Suppressor macrophage (primary cell): ENCODE data around the gene KAZN.

Experiments
- DNase-seq, 4 experiments: peaks; one replicate each; pipeline ENCODE4 v3.0.0-alpha.2; 2020 to 2022

KAZN gene

GRCh38 chr1:15045123-15045522 lies 446.6 kb downstream of the KAZN start:
- no peak for DNase-seq

GRCh38 chr1:15046487-15047165 lies 448.1 kb downstream of the KAZN start:
- peak; percentile 73 to 88 (median 84) for DNase-seq

- DNase-seq = no peak
Observed at GRCh38 chr1:15047237-15047636, 448.8 kb downstream of the KAZN start.

DNA sequence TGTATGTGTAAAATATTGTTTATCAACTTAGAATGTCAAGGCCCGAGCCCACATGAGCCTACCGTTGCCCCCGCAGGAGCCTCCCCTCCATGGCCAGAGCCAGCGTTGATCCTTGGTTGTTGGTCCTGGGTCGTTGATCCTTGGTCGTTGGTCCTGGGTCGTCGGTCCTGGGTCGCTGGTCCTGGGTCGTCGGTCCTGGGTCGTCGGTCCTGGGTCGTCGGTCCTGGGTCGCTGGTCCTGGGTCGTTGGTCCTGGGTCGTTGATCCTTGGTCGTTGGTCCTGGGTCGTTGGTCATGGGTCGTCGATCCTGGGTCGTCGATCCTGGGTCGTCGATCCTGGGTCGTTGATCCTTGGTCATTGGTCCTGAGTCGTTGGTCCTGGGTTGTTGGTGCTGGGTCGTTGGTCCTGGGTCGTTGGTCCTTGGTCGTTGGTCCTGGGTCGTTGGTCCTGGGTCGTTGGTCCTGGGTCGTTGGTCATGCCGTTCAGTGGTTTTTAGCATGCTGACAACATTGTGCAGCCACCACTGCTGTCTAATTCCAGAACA lies 450.0 kb downstream of the KAZN start:
- no peak for DNase-seq

DNA sequence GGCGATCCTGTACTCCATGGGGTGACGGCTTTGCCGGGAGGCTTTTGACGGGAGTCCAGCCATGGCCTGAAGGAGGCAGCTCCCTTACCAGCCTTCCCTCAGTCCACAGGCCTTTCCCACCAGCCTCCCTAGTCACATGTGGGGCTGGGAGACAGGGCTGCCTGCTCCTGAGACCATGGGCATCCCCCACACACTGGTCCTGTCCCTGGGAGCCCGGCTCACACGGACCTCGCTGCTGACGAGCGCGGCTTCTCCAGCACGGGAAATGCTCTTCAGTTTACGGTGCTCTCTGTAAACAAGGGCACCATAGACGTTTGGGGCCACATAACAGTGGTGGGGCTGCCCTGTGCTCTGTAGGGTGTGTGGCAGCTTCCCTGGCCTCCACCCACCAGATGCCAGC lies 450.6 kb downstream of the KAZN start:
- DNase-seq = no peak

- DNase-seq = no peak
Observed at GRCh38 chr1:15051882-15052528, 453.5 kb downstream of the KAZN start.

DNA sequence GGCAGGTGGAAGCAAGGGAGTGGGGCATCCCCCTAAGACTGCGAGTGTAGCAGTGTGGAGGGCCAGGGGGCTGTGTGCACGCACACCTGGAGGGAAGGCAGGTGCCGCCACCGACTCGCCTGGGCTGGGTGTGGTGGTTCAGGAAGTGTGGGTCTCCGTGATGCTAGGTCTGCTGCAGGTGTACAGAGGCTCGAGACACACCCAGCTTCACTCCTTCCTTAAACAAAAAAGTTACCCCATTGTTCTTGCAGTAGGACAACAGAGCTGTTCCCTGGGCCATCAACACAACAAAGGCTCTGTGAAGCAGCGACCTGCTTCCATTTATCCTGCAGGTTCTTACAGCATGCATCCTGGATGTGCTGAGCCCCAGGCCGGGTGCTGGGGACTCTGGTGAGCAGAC lies 454.7 kb downstream of the KAZN start:
- no peak for DNase-seq

- DNase-seq = no peak
Observed at GRCh38 chr1:15055736-15056415, 457.4 kb downstream of the KAZN start.

DNA sequence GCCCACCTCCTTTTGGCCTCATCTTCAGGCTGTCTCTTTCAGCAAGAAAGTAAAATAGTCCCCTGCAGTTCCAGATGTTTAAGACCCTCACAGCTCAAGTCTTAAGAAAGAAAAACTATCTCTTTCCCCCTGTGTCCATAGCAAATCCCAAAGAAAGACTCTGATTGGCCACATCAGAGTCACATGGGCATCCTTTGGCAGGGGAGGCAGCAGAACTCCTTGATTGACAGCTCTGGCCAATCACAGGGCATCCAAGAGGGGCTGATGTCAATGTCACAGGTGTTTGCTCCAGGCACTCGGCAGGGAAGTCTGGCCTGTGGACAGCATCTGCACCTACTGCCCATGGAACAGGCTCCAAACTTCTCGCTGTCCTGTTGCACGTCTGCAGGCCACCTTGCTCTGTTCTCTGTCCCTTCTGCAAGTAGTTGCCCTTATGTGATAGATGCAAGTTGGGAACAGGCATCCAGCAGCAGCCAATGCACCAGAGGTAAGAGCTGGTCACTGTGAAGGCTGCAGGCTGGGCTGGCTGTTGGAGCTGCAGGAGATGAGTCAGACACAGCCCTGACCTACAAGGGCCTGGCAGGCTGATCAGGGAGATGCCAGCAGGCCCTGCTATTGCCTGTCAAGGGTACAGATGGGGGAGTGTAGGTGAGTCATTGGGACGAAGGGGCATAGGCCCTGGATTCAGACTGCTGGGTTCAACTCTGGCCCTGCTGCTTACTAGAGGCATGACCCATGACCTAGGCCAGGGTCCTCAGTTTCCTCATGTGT lies 458.2 kb downstream of the KAZN start:
- DNase-seq = no peak

GRCh38 chr1:15057834-15058233 lies 459.3 kb downstream of the KAZN start:
- DNase-seq = no peak

GRCh38 chr1:15058261-15058660 lies 459.8 kb downstream of the KAZN start:
- no peak for DNase-seq

DNA sequence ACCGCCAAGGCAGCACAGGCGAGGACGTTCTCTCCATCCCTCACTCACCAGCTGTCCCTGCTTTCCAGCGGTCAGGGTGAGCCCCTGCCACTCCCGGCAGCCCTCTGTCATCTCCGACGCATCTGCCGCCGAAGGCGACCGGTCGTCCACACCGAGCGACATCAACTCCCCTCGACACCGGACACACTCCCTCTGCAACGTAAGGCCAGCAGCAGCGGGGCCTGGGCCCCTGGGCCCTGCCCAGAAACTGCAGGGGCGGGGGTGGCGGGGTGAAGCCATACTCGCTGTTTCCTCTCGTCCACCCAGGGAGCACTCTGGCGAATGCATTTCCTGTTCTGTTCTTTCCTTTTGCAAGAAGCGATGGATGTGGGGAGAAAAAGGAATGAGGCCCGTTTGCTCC lies 461.6 kb downstream of the KAZN start:
- no peak for DNase-seq

GRCh38 chr1:15062479-15063099 lies 464.1 kb downstream of the KAZN start:
- peak; percentile 47 to 73 (median 60) for DNase-seq

- no peak for DNase-seq
Observed at GRCh38 chr1:15063346-15063745, 464.9 kb downstream of the KAZN start.

GRCh38 chr1:15063783-15064182 lies 465.3 kb downstream of the KAZN start:
- no peak for DNase-seq

DNA sequence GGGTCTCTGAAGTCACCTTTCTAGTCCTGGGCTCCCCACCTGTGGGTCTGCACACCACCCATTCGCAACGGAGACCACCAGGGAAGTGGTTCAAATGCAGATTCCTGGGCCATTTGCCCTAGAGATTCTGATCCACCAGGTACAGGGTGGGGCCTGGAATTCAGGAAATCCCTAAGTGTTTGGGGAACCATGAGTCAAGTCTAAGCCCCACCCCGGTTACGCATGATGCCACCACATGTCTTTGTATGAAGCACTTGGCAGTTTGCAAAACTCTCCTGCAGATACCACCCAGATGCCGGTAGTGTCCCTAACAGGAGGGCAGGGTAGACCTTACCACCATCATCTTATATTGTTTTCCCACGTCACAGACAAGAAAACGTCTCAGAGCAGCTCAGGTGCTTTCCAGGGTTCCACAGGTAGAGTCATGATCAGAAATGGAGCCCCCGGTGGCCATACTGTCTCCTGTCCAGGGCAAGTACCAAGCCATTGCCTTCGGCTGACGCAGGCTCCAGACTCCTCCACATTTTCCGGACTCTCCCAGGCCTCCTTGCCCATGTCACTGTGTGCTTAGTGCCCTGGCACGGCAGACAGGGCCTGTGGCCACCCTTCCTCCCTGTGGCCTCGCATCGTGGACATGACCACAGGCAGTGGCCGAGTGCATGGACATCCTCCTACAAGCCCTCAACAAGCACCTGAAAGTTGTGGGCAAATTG lies 465.9 kb downstream of the KAZN start:
- no peak for DNase-seq

DNA sequence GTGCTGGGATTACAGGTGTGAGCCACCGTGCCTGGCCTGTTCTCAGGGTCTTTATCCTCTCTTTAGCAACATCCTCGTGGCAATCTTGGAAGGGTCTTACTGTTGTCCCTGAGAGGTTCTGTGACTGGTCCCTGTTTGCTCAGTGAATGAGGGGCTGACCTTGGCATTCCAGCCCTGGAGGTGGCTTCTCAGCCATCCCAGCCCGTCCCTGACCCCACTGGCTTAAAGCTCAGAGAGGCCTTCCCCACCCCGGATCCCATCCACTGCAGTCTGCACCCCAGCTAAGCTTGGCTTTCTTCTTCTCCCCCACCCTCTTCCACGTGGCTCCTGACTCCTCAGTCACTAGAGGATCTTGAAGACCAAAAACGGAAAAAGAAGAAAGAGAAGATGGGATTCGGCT lies 466.8 kb downstream of the KAZN start:
- DNase-seq = no peak

- no peak for DNase-seq
Observed at GRCh38 chr1:15065736-15066135, 467.3 kb downstream of the KAZN start.

DNA sequence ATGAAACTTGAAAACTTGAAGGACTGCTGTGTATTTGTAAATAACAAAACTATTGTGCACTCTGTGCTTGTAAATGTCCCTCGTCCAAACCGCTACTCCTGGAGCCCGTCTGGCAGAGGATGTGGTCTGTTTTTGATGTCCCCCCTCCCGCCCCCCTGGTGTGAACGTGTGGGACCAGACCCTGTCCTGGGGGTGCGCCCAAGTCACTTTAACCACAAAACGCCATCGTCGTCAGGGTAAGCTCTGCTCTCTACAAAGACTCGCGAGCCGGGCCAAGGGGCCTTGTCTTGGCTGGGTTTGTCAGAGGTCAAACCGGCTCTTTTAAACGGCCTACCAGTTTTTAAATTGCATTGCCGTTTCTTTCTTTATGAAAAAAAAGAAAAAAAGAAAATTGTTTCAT lies 467.7 kb downstream of the KAZN start:
- DNase-seq = no peak

DNA sequence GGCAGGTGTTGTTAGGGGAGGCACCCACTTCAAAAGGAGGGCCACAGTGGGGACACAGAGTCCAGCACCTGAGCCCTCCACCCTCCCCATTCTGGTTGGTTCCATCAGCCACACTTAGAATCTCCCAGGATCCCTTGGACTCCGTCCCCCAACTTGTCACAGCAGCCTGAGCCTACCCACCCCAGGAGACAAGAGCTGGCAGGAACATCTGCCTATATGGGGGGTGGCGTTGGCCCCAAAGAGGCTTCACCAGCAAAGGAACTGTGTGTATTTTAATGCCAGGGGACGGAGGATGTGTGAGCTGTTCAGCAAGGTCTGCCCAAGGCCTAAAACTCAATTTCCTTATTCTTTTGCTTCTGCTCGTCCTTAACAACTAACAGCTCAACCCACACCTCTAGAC lies 468.7 kb downstream of the KAZN start:
- no peak for DNase-seq

- DNase-seq = no peak
Observed at GRCh38 chr1:15068152-15068551, 469.7 kb downstream of the KAZN start.

GRCh38 chr1:15068997-15069396 lies 470.5 kb downstream of the KAZN start:
- no peak for DNase-seq
